ENCODE results near the gene WDR47. TPM values are rescaled to one million over a fixed set of nuclear protein-coding genes. Genes with fewer than 3 reads are reported as not detected.

Gene WDR47
- total RNA-seq, 1 experiment from 2014 or later: 3.6 TPM

Other genes with a start within 250 kb of the WDR47 start
- not detected in 2 replicates for gene AKNAD1, start 185.0 kb downstream of the WDR47 start, total RNA-seq (2022)
- gene GPSM2, start 165.1 kb downstream of the WDR47 start, total RNA-seq (2022): 20.4 and 20.5 TPM in 2 replicates
- gene CLCC1, start 78.6 kb downstream of the WDR47 start, total RNA-seq (2022): 20.1 and 23.1 TPM in 2 replicates
- gene TAF13, start 33.9 kb upstream of the WDR47 start, total RNA-seq (2022): 21.9 and 25.1 TPM in 2 replicates
- 21.8 and 23.5 TPM in 2 replicates for gene TMEM167B, start 48.7 kb upstream of the WDR47 start, total RNA-seq (2022)
- 0.75 and 1.6 TPM in 2 replicates for gene ELAPOR1, start 72.0 kb upstream of the WDR47 start, total RNA-seq (2022)
- gene SARS1, start 171.8 kb upstream of the WDR47 start, total RNA-seq (2022): 189 and 225 TPM in 2 replicates
- 7.0 and 8.3 TPM in 2 replicates for gene CELSR2, start 207.4 kb upstream of the WDR47 start, total RNA-seq (2022)
- gene PSRC1, start 241.0 kb upstream of the WDR47 start, total RNA-seq (2022): 23.9 and 24.9 TPM in 2 replicates